GM19328 (cell line): Measurements from ENCODE around the gene CNTRL.

Source experiments
- ATAC-seq: cut with Tn5 transposase; IDR thresholded peaks from one replicate; pipeline ENCODE4 v1.9.1; 2021; ENCODE audit warnings: mild to moderate bottlenecking, moderate library complexity; ENCODE audit not compliant: unreplicated experiment

The CNTRL gene

DNA sequence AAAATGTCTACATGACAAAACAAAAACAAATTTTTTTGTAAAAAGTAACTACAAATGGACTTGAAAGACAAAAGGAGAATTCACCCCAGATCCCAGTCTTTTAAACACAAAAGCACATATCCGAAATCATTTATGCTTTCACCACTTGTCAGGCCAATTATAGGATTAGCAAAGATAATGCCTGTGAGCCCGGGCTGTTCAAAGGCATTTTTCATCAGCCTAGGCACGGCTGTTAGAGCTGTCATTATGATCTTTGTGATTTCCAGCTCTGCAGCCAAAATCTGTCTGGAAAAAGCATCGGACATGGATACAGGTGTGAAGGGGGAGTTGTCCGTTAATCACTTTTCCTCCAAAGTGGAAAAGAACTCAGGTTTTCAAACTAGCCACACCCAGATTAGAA is 150.5 kb downstream of the CNTRL start:
- ATAC-seq: no peak

DNA sequence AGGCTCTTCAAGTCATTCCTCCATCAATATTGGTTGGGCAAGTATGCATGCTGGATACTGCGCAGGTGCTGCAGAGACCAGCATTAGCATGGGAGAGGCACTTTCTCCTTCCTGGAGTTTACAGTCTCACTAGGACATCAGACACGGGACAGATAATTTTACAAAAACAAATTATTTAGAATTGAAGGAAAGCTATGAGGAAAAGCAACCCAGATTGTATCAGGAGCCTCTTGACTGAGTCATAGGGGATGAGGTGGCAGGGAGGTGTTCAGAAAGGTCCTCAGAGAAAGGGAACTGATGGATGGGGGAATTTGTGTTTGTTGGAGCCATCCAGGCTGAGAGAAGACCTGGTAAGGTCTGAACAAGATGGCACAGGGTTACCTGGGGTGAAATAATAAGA is 151.4 kb downstream of the CNTRL start:
- no peak for ATAC-seq
